ENCODE data around the gene FAM200C. TPM values are rescaled to one million over a fixed set of nuclear protein-coding genes. Genes with fewer than 3 reads are reported as not detected.

Gene FAM200C
- total and polyA plus RNA-seq, 10 donors: 1.6 to 5.9 (median 2.5) TPM

- TF ChIP-seq CTCF (IDR thresholded peaks at IDR 0.05 in 8 of 11, conservative IDR thresholded peaks at IDR 0.05 in 3 of 11) (no peak), POLR2AphosphoS5 (IDR thresholded peaks at IDR 0.05) (no peak), POLR2A (IDR thresholded peaks at IDR 0.05) (no peak)
- Histone ChIP-seq H3K4me3 (peak overlapping the region in 7 of 8 donors; percentile 37 to 72 (median 47)), H3K9me3 (no peaks in the 10 kb centered on the region), H3K27me3 (replicated peaks in 1 of 7) (peaks cover 0 to 80% (median 23%) of the 10 kb centered on the region in 7 donors), H3K4me1 (peaks cover 0 to 16% (median 11%) of the 10 kb centered on the region in 6 donors), H3K36me3 (no peaks in the 10 kb centered on the region), H3K27ac (peak overlapping the region in 1 of 8 donors; percentile 39)
- intact Hi-C loops (cut with DNase I; ENCODE audit: low total_unique reads): no loop called here
- DNase-seq: no peak
- 59 to 67% (median 64%) methylated on average over 12 of the region's 12 CpGs for WGBS, 5 donors
Measured at GRCh38 chr5:160370713-160371034, 29.2 kb downstream of the FAM200C start.

GRCh38 chr5:160369990-160370712 is 29.7 kb downstream of the FAM200C start, which contains the start of gene C1QTNF2:
C1QTNF2 (minus strand) TSS chr5:160370626; CDS start chr5:160355011, 15,615 bp downstream.
- H3K27ac ChIP-seq: peak within 1 kb of the TSS in 1 of 8 donors; percentile 39
- WGBS, 5 donors: 3 to 7% (median 4%) methylated on average over 20 to 45 of the region's 45 CpGs

GRCh38 chr5:160367885-160368284 is 32.0 kb downstream of the FAM200C start:
- Histone ChIP-seq H3K4me1 (peaks cover 0 to 20% (median 13%) of the 10 kb centered on the region in 6 donors), H3K9me3 (no peaks in the 10 kb centered on the region), H3K27ac (no peak overlapping the region), H3K36me3 (no peaks in the 10 kb centered on the region), H3K4me3 (no peak overlapping the region), H3K27me3 (replicated peaks in 1 of 7) (peaks cover 0 to 60% (median 22%) of the 10 kb centered on the region in 7 donors)
- 96 to 100% (median 97%) methylated on average over 3 of the region's 3 CpGs for WGBS, 5 donors
- DNase-seq: no peak
- TF ChIP-seq CTCF (IDR thresholded peaks at IDR 0.05 in 8 of 11, conservative IDR thresholded peaks at IDR 0.05 in 3 of 11) (no peak), POLR2AphosphoS5 (IDR thresholded peaks at IDR 0.05) (no peak), POLR2A (IDR thresholded peaks at IDR 0.05) (no peak)
- intact Hi-C loops (cut with DNase I; ENCODE audit: low total_unique reads): no loop called here

More at GRCh38 chr5:160369990-160370712, 29.7 kb downstream of the FAM200C start, which contains the start of gene C1QTNF2:
- TF ChIP-seq POLR2AphosphoS5 (IDR thresholded peaks at IDR 0.05): peak in 2 of 3 donors; percentile 31 to 62
- no peak for TF ChIP-seq CTCF (IDR thresholded peaks at IDR 0.05 in 8 of 11, conservative IDR thresholded peaks at IDR 0.05 in 3 of 11)
- no peak for TF ChIP-seq POLR2A (IDR thresholded peaks at IDR 0.05)
- H3K27me3 ChIP-seq (replicated peaks in 1 of 7): peaks cover 0 to 80% (median 23%) of the 10 kb centered on the region in 7 donors
- peaks cover 0 to 16% (median 11%) of the 10 kb centered on the region in 6 donors for H3K4me1 ChIP-seq
- intact Hi-C loops (cut with DNase I; ENCODE audit: low total_unique reads): no loop called here
- DNase-seq: peak; percentile 85
- H3K9me3 ChIP-seq: no peaks in the 10 kb centered on the region
- peak within 1 kb of the TSS; percentile 36 to 72 (median 45) for H3K4me3 ChIP-seq
- no peaks in the 10 kb centered on the region for H3K36me3 ChIP-seq

- H3K4me3 ChIP-seq: no peak overlapping the region
- no peak for TF ChIP-seq POLR2AphosphoS5 (IDR thresholded peaks at IDR 0.05)
- no peak for TF ChIP-seq CTCF (IDR thresholded peaks at IDR 0.05 in 8 of 11, conservative IDR thresholded peaks at IDR 0.05 in 3 of 11)
- TF ChIP-seq POLR2A (IDR thresholded peaks at IDR 0.05): no peak
- no peaks in the 10 kb centered on the region for H3K9me3 ChIP-seq
- H3K27me3 ChIP-seq (replicated peaks in 1 of 7): peaks cover 0 to 54% (median 22%) of the 10 kb centered on the region in 7 donors
- WGBS, 5 donors: 70 to 86% (median 79%) methylated on average over 2 of the region's 2 CpGs
- intact Hi-C loops (cut with DNase I; ENCODE audit: low total_unique reads): no loop called here
- DNase-seq: no peak
- peaks cover 0 to 20% (median 14%) of the 10 kb centered on the region in 6 donors for H3K4me1 ChIP-seq
- no peak overlapping the region for H3K27ac ChIP-seq
- no peaks in the 10 kb centered on the region for H3K36me3 ChIP-seq
Measured at GRCh38 chr5:160367261-160367660, 32.6 kb downstream of the FAM200C start.

All from spleen (tissue), 11 donors.